GM11168 (cell line): Measurements from ENCODE around the gene EVI2B.
"Not testable (repeated sequence)": the region's sequence is repeated elsewhere in the genome, so short reads cannot be mapped to it uniquely, and the experiment has no call there.

Experiments used
- in situ Hi-C: fragments of 300-500 bp; cut with MboI; formaldehyde crosslinking; loops from one replicate; pipeline ENCODE4 v1.12.0; 2022; ENCODE audit warnings: low sequenced_read_pairs; ENCODE audit not compliant: unreplicated experiment

Gene EVI2B

DNA sequence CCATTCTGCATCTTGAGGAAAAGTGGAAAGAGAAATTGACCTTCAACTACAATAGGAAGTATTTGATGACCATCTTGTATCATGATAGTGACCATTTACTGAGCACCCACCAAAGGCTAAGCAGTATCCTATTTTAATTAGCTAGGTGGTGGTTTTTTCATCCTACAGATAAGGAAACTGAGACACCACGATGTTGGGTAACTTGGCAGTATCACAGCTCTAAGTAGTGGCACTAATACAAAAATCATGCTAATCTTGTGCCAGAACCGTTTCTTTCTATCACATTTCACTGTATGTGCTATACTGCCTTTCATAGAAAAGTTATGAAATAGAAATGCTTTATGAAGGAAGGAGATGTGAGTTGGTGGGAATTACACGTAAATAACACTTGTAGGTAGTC, 2.3 kb downstream of the EVI2B start:
- in situ Hi-C loops: no loop called here

DNA sequence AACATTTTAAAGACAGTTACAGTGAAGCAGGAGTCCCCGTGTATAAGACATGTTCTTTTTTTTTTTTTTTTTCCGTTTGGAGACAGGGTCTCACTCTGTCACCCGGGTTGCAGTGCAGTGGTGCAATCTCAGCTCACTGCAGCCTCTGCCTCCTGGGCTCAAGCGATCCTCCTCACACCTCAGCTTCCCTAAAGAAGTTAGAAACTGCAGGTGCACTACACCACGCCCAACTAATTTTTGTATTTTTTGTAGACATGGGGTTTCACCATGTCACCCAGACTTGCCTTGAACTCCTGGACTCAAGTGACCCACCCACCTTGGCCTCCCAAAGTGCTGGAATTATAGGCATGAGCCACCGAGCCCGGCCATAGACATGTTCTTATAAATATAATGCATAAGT, 3.0 kb downstream of the EVI2B start:
- in situ Hi-C loops: no loop called here

DNA sequence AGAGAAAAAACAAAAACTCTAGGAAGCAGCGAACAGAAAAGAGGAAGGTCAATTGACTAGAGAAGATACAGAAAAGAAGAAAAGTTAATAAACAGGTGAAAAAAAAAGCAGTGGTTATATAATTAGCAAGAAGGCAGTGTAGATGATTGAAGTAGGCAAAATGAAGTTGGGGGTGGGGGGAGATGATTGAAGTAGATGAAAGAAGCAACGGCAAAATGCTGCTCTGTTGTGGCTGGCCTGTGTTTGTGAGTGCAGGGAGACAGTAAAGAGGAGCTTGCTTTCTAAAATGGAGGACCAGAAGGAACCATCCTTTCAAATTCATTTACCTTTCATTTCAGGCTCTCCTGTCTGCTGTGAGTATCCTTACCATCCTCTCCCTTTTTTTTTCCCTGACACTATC, 3.6 kb downstream of the EVI2B start:
- in situ Hi-C loops: no loop called here

DNA sequence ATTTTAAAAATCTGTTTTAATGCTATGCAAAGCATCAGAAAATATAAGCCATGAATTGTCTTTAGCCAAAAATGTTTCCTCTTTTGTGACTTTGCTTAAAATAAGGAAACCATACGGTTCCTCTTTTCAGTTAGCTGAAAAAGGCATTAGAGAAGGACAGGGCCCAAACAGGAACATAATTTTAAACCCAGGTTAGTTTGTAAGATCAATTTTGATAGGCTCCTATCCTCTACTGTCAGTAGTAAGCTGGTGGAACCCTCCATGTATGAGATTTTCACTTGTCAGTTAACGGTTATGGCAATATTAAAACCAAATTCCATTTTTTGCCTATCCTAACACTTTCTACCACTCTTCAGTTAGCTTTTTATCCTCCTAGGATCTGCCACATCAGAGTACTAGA, 4.3 kb downstream of the EVI2B start:
- in situ Hi-C loops: no loop called here

DNA sequence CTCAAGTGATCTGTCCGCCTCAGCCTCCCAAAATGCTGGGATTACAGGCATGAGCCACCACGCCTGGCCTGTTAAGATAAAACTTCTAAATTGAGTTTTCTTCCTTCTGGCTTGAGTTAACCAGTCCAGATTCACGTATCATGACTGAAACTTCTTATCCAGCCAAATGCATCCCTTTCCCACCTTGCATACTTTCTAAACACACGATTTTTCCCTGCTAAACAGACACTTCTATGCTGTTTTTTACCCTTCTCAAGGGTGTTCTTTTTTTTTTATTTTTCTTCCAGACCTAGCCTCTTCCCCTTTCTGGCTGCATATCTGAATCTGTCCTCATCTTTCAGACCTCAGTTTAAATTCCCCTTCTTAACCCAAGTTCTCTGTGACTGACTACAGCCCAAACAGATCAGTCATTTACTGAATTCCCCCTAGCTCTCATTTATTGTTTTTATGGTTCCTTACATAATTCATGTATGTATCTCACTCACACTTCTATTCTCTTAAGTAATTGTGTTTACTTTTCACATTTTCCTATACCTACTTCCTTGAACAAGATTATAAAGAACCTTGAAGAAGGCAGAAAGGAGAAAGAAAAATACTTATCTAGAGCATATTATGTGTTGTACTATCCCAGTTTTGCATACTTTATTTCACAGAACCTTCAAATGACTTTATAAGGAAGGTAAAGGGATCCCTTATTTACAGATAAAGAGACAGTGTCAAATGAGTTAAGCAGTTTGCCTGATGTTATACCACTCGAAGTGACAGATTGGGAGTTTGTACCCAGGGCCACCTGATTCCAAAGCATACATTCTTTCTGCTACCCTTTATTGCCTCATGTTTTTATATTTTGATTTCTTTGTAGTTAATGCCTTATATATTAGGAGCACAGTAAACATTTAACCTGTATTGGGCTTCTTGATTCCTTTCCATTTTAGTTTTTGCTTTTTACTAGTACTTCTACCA, 5.2 kb downstream of the EVI2B start:
- in situ Hi-C loops: no loop called here

DNA sequence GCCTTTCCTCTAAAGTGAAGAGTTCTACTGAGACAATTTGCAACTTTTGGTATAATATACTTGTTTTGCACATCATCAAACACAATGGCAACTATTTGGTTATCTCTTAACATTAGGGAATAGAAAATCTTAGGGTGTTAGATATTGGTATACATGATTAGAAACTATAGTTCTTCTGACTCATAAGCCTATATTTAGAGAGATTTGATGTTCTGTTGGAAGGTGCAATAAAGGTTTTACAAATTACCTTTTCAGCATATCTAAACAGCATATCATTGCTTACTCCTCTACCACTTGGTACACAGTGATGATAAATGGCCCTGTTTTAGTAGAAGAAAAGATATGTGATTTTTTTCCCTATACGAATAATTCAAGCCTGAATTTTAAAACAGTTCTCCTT, 6.2 kb downstream of the EVI2B start:
- in situ Hi-C loops: no loop called here

DNA sequence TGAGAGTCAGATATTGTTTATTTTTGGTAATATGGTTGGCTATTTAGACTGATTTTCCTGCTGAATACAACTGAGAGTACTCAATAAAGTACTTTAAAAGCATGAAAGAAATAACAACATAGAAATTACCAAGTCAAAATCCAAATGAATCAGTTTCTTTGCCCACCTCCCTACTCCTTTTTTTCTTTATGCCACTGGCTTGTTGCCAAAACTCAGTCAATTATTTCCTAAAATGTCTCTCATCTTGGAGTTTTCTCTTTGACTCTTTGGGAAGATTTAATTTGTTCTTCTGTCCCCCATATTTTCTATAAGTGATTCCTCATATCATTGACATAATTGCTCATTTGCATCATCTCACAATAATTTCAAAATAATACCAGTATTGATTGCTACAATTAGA, 14.2 kb downstream of the EVI2B start:
- in situ Hi-C loops: no loop called here

DNA sequence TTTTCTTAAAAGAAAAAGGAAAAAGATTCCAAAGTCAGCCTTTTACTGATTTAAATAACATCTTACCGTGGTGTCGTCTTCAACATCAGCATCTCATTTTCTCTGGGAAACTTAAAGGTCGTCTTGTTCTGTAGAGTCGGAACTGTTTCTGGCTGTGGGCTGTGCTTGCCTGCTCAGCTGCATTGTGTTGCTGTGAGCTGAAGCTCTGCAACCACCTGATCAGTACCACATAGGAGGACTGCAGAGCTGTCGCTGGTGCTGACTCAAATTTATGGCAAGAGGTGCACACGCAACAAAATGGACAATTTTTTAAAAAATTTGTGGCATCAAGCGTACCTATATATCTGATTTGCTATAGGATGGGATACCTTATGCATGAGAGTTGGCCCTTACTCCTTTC, 16.8 kb downstream of the EVI2B start, which contains the start of gene OMG:
TSS of gene OMG (minus strand) at position 150 of the 400 bp plus-strand sequence. CDS start 908 bp downstream, outside the sequence.
- in situ Hi-C loops: no loop called here

DNA sequence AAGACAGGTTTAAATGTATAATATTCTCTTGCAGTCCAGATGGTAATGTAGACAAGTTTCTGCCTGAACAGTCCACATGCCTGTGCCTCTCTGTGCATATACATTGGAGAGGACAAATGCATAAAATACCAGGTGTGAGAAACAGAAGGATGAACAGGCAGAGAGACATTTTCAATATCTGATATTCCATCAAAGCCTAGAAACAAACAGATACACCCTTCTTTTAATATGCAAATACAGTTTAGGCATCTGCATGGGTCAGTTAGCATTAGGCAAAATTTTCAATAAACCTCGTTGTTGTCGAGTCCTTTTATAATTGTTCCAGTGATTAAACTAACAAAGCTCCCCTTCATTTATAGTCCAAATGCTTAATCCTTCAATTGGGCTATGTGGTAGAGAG, 17.7 kb downstream of the EVI2B start:
- in situ Hi-C loops: no loop called here

DNA sequence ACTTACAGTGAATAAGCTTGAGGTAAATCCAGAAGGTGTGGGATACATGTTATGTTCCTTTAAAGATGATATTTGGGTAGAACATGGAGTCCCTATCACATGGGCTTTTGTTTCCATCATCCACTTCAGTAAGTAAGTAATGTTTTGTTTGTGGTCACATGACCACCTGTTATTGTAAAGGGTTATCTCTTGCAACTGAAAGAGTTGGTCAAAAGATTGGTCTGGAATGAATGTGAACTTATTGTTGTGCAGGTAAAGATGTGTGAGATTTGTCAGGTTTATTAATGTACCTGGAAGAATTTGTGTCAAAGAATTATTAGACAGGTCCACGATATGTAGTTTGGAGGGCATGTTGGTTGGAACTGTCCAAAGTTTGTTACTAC, 18.4 kb downstream of the EVI2B start:
- in situ Hi-C loops: no loop called here

DNA sequence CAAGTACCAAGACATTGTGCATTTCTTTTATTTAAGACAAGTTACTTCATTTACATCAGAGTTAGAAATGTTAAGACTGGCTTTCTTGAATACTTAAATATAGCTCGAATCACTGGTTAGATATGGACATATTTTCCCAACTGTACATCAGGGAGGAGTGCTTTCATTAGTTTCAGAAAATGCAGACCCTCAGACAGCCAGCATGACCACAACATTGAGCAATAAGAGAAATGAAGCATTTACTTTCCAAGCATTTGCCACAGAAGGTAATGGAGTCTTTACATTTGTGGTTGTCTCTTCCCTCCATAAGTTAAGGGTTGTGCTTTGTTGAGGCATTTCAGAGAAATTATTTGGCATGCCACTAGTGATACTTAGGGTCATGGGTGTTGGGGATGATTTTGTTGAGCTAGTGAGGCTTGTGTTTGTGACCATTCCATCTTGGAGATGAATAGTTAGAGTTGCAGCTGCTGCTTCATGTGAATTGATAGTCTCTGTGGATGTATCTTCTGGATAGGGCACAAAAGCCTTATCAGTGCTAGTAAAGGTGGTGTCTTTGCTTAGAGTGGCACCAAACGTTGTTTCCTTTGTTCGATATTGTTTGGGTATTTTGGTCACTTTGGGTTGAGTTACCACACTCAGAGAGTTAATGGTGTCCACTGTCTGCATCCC, 18.9 kb downstream of the EVI2B start:
- in situ Hi-C loops: no loop called here

DNA sequence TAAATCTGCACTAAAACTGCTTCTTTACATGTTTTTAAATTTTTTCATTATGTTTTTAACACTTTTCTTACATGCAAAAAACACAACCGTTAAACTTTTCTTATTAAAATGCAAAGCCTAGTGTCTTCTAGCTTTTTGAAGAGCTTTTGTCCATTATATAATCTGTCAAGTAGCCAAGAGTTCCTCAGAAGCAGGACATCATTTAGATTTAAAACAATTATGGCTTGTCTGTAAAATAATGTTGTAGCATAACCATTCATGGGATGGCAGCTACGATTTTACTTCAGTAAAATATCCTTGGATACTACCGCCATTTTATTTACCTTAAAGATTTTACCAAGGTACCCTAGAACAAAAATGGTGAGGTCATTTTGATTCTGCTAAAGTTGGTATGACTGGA, 19.6 kb downstream of the EVI2B start:
- in situ Hi-C loops: no loop called here

DNA sequence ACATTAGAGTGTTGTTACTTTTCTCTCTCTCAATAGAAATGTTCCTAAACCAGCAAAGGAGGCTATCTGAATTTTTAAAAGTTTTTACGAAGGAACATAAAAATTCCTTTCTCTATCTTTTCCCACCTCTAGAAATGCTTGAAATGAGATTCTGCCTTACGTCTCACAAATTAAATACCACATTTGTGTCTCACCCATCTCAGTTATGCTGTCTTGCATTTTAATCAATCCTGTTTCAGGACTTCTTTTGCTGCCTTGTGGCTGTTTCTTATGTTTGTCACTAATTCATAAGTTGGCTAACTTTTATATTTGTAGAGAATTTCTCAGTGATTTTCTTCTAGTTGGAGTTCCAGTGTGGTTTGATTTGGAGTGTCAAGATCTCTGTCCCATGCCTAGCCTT, 20.3 kb downstream of the EVI2B start:
- in situ Hi-C loops: no loop called here

DNA sequence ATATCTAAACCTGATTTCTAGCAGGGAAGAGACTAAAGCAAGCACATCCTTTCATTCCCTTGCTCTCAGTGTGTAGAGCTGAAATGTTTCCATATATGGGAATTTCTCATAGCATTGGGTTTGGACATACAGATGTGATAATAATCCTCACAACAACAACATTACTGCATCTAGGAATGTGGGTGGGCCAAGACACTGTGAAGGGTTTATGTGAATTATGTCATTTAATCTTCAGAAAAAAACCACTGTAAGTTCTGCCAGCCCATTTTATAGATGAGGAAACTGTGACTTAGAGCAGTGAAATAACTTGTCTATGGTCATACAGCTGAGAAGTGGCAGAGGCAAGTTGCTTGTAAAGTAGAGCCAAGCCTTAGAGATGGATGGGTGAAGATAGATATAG, 22.0 kb downstream of the EVI2B start:
- in situ Hi-C loops: no loop called here

DNA sequence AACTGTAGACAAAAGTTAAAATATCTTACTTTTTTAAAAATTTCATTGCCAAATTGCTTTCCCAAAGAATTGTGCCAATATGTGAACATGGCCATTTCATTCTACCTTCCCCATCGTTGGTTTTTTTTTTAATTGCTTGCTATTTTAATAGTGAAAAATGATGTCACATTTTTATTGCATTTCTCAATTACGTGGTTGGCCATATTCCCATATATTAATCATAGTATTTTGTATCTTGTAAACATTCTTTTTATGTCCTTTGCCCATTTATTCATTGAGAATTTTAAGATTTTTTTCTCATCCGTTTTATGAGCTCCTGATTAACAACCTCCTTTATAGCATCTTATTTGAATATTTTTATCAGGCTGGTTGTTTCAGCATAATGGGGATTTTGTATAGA, 24.1 kb downstream of the EVI2B start:
- in situ Hi-C loops: no loop called here

DNA sequence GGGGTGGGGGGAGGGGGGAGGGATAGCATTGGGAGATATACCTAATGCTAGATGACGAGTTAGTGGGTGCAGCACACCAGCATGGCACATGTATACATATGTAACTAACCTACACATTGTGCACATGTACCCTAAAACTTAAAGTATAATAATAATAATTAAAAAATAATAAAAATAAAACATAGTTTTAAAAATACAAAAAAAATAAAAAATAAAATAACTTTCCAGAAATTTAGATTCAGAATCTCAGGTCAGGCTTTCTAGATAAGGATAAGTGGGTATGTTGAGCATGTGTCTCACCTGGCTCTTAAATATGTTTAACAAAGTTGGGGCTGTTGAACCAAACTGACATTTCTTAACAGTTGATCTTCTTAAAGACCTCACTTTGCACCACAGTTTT, 25.9 kb downstream of the EVI2B start:
- in situ Hi-C loops: not testable (repeated sequence)

DNA sequence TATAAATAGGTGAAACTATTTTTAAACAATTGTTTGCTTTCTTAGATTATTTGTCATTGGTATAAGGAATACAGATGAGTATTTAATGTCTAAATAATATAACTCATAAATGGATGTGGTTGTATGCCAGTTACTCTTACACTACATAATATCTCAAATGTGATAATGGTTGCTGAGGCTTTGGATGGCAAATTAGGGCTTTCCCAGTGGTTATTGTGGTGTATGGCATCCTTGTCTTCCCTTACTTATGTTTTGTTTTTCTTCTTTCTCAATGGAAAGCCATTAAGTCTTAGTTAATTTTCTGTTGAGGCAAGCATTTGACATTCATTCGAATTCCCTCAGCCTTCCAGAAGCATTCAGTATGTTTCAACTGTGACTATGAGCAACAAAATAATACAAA, 27.3 kb downstream of the EVI2B start:
- in situ Hi-C loops: no loop called here

DNA sequence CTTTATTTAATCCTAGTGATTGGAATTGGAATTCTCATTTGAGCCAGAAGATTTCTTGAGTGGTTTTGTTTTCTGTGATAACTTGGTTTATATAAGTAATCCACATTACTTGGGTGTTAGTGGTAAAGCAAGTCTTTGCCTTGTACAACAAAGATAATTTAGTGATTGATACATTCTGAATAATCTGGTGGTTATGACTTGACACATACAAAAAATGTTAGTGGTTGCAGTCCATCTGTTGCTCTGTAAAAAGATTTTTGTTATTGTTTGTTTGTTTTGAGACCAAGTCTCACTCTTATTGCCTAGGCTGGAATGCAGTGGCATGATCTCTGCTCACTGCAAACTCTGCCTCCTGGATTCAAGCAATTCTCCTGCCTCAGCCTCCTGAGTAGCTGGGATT, 30.0 kb downstream of the EVI2B start:
- in situ Hi-C loops: no loop called here

DNA sequence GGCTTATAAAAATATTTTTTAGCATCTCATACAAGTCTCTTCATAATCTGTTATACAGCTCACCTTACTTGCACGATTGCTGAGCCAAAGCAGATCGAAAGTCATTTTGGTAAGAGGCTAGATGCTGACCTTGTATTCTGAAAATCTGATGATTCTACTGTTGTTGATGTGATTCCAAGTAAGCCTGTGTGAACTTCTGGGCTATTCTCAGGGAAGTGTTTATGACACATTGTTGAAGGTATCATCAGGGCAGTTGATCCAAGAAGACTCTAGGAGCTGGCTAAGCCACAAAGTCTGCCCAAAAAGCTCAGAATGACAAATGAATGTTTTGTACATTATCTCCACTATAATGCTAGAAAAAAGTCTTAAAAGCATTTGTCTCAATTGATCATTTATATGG, 32.8 kb downstream of the EVI2B start:
- in situ Hi-C loops: no loop called here

DNA sequence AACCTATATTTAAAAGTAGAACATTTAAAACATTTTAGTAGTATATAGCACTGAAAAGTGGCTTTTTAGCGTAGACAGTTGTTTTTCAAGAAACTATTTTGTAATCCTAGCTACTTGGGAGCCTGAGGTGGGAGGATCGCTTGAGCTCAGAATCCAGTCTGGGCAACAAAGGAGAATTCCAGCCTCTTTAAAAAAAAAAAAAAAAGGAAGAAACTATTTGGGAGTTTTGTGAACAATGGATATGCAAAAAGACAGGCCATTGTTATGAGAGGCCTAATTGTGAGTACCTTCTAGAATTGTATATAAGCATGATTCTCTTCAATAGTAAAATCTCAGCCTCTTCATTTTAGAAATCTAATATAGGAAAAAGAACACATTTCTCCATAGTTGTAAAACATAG, 34.5 kb downstream of the EVI2B start:
- in situ Hi-C loops: no loop called here

DNA sequence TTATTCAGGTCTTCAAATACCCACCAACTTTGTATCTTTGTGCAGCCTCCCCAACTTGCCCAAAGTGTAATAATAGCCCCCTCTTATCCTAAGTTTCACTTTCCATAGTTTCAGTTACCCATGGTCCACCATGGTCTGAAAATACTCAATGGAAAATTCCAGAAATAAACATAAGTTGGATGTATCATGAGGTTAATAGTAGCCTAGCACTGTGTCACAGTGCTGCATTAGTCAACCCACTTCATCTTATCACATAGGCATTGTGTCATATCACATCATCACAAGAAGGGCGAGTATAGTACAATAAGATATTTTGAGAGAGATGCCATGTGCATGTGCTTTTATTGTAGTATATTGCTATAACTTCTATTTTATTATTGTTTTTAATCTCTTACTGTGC, 38.7 kb downstream of the EVI2B start:
- in situ Hi-C loops: no loop called here

DNA sequence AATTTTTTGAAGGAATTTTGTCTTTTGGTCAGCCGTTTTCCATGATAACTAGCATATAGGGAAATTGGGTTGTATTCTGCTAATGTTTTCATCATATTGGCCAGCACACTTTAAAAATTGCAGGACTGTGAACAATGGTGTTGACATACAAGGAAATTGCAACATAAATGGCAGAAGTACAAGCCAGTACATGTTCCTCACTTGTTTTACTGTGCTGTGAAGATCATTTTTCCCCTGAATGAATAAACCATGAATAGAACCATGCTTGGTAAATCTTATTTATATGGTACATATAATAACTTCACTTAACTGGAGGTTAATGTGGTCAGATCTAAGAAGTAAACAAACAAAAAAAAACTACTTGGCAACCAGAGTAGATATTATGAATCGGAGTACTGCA, 39.6 kb downstream of the EVI2B start:
- in situ Hi-C loops: no loop called here
